ENCODE measurements around the gene CTCF.
A peak's percentile ranks its signal among the peaks of the same experiment; 100 is the strongest.
"Not testable (repeated sequence)": the region's sequence is repeated elsewhere in the genome, so short reads cannot be mapped to it uniquely, and the experiment has no call there.

The CTCF gene, protein sequence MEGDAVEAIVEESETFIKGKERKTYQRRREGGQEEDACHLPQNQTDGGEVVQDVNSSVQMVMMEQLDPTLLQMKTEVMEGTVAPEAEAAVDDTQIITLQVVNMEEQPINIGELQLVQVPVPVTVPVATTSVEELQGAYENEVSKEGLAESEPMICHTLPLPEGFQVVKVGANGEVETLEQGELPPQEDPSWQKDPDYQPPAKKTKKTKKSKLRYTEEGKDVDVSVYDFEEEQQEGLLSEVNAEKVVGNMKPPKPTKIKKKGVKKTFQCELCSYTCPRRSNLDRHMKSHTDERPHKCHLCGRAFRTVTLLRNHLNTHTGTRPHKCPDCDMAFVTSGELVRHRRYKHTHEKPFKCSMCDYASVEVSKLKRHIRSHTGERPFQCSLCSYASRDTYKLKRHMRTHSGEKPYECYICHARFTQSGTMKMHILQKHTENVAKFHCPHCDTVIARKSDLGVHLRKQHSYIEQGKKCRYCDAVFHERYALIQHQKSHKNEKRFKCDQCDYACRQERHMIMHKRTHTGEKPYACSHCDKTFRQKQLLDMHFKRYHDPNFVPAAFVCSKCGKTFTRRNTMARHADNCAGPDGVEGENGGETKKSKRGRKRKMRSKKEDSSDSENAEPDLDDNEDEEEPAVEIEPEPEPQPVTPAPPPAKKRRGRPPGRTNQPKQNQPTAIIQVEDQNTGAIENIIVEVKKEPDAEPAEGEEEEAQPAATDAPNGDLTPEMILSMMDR

DNA sequence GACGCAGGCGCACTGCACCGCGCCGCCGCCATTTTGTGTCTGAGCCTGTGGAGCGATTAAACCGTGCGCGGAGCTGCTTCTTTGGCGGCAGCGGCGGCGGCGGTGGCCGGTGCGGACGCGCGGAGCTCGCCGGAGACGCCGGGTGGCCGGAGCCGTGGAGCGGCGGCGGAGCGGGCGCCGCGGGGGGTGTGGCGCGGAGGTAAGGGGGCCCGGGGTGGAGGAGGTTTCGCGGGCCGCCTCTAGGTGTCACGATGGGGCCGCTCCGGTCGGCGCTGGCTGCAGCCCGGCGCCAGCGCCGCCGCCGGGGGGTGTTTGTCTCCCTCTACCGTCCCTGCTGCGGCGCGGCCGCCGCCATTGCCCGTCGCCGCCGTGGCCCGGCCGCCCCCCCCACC, at the start of gene CTCF:
TSS of gene CTCF (plus strand) at position 1 of the 392 bp plus-strand sequence. CDS start 48,307 bp downstream, outside the sequence.
- peak; percentile 20 for TF ChIP-seq CTCF (IDR thresholded peaks at IDR 0.05; ENCODE audit: low read depth, low read length)
- peak within 1 kb of the TSS; percentile 71 to 93 for H3K4me3 ChIP-seq (replicated peaks in 1 of 2; ENCODE audit: low read depth in 2 of 2, low read length in 2 of 2)
- peak; percentile 81 to 91 for DNase-seq (ENCODE audit: low read depth in 2 of 2)

DNA sequence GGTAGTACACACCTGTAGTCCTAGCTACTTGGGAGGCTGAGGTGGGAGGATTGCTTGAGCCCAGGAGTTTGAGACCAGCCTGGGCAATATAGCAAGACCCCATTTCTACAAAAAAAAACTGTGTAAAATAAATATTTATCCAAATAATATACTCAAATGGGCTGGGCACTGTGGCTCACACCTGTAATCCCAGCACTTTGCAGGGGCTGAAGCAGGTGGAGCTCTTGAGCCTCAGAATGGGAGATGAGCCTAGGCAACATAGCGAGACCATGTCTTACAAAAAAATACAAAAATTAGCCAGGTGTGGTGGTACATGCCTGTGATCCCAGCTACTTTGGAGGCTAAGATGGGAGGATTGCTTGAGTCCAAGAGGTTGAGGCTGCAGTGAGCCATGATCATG, 48.4 kb upstream of the CTCF start:
- DNase-seq (ENCODE audit: low read depth in 2 of 2); H3K4me3 ChIP-seq (replicated peaks in 1 of 2; ENCODE audit: low read depth in 2 of 2, low read length in 2 of 2): not testable (repeated sequence)

DNA sequence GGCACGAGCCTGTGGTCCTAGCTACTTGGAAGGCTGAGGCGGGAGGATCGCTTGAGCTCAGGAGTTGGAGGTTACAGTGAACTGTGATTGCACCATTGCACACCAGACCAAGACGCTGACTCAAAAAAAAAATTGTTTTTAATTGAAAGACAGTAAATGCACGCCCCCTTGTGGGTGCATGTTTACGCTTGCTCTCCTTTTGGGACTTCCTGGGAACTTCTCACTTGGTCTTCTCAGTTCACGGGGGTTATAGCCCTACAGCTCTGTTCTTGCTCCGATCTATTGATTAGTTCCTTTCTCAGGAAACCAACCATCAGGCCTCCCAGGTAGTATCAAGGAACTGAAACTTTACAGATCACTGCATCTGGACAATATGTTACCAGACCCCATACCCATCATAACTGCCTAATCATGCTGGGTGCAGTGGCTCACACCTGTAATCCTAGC, 47.9 kb upstream of the CTCF start:
- peak; percentile 70 for TF ChIP-seq CTCF (IDR thresholded peaks at IDR 0.05; ENCODE audit: low read depth, low read length)
- peak; percentile 92 to 93 for DNase-seq (ENCODE audit: low read depth in 2 of 2)
- no peak overlapping the region for H3K4me3 ChIP-seq (replicated peaks in 1 of 2; ENCODE audit: low read depth in 2 of 2, low read length in 2 of 2)

GRCh38 chr16:67516296-67517154, 45.8 kb upstream of the CTCF start:
- no peak overlapping the region for H3K4me3 ChIP-seq (replicated peaks in 1 of 2; ENCODE audit: low read depth in 2 of 2, low read length in 2 of 2)
- DNase-seq (ENCODE audit: low read depth in 2 of 2): peak; percentile 32 to 54
- TF ChIP-seq CTCF (IDR thresholded peaks at IDR 0.05; ENCODE audit: low read depth, low read length): no peak

DNA sequence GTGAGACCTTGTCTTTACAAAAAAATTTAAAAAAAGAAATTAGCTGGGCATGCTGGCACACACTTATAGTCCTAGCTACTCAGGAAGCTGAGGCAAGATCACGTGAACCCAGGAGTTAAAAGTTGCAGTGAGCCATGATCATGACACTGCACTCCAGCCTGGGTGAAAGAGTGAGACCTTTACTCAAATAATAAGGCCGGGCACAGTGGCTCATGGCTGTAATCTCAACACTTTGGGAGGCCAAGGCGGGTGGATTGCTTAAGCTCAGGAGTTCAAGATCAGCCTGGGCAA, 45.2 kb upstream of the CTCF start:
- TF ChIP-seq CTCF (IDR thresholded peaks at IDR 0.05; ENCODE audit: low read depth, low read length): no peak
- no peak for DNase-seq (ENCODE audit: low read depth in 2 of 2)
- no peak overlapping the region for H3K4me3 ChIP-seq (replicated peaks in 1 of 2; ENCODE audit: low read depth in 2 of 2, low read length in 2 of 2)

- no peak for DNase-seq (ENCODE audit: low read depth in 2 of 2)
- H3K4me3 ChIP-seq (replicated peaks in 1 of 2; ENCODE audit: low read depth in 2 of 2, low read length in 2 of 2): no peak overlapping the region
- TF ChIP-seq CTCF (IDR thresholded peaks at IDR 0.05; ENCODE audit: low read depth, low read length): no peak
Measured at GRCh38 chr16:67517661-67518423, 44.5 kb upstream of the CTCF start.
